NB4 (cell line): ENCODE results near the gene GPC5.

ENCODE experiments used
- CTCF ChIP-seq: IDR thresholded peaks from one replicate; pipeline ENCODE4 v1.5.1; 2012; ENCODE audit warnings: low read depth, low read length
- POLR2A ChIP-seq: IDR thresholded peaks from 2 replicates; pipeline ENCODE4 v1.6.1; 2011; ENCODE audit warnings: mild to moderate bottlenecking; ENCODE audit not compliant: insufficient read length; ENCODE audit errors: extremely low read depth

GRCh38 chr13:92833071-92833470 lies 1434.7 kb downstream of the GPC5 start:
- TF ChIP-seq CTCF (no peak), POLR2A (no peak)
